Activated CD4-positive, alpha-beta T cell treated with anti-CD3 and anti-CD28 coated beads, Interleukin-2, amount 10 ng/mL, durations not matched to agents 7 days and 5 days (primary cell): ENCODE data around the gene VSX2. TPM values are rescaled to one million over a fixed set of nuclear protein-coding genes. Genes with fewer than 3 reads are reported as not detected.

Experiments
- CTCF ChIA-PET: fragments of 350-600 bp; sonication (Branson Sonifier 250); formaldehyde crosslinking; loops from one replicate; lab custom pipeline; 2021; ENCODE audit warnings: antibody characterized with exemption; lab: Charles Lee
- POLR2A ChIA-PET: fragments of 350-600 bp; sonication (Branson Sonifier 250); formaldehyde crosslinking; loops from one replicate; lab custom pipeline; 2021; ENCODE audit warnings: antibody characterized with exemption; lab: Charles Lee
- DNase-seq: peaks from one replicate; pipeline ENCODE4 v3.0.0-alpha.2; 2020
- H3K27ac Mint-ChIP-seq: one replicate; pipeline ENCODE4 v1.8.0; 2021; ENCODE audit warnings: mild to moderate bottlenecking, moderate library complexity, mixed read lengths
- H3K27me3 Mint-ChIP-seq: one replicate; pipeline ENCODE4 v1.8.0; 2021; ENCODE audit warnings: mixed read lengths
- H3K36me3 Mint-ChIP-seq: one replicate; pipeline ENCODE4 v1.8.0; 2021; ENCODE audit warnings: low read depth, mixed read lengths
- H3K4me1 Mint-ChIP-seq: one replicate; pipeline ENCODE4 v1.8.0; 2021; ENCODE audit warnings: mixed read lengths
- H3K4me3 Mint-ChIP-seq: one replicate; pipeline ENCODE4 v1.8.0; 2021; ENCODE audit warnings: mild to moderate bottlenecking, moderate library complexity, mixed read lengths
- H3K9me3 Mint-ChIP-seq: one replicate; pipeline ENCODE4 v1.8.0; 2021; ENCODE audit warnings: mixed read lengths
- total RNA-seq, 2 experiments: library from RNA; stranded (reverse); gene quantifications; one replicate each; pipeline ENCODE4 v1.2.3, GENCODE V29; 2021

The VSX2 gene
- total RNA-seq, 2 experiments from 2014 or later = not detected

DNA sequence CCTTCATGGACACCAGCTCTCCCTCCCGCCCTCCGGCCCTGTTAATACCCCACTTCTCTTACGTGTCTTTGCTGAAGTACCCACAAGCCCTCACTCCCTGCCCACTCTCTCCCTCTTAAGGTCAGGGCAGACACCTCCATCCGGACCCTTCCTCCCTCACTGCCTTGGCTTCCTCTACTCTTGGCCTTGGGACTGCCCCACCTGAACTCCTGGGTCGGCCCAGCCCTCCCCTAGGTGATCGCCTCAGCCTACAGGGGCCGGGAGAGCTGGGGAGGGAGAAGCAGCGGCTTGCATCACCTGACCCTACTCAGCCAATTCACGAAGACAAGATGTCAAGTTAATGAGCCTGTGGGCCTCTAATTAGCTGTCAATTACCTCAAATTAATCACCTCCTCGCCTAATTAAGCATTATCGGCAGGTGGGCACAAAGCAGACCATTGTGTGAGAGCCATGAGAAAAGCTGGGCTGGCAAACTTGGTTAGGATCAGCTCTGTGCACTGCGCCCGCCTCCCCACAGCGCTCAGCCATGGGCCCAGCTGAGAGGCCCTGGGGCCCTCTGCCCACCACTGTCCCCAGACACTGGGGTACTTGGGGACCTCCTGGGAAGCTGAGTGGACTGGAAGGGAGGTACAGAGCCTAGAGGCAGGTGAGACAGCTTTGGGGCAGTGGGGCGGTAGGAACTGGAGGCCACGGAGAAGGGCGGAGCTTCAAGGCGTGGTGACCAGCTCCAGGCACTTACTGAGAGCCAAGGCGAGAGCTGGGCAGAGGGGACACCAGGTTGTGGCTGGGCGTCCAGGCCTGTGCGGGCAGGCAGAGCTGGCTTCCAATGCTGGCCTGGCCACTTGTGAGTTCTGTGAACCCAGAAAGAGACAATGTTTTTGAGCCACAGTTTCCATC is 25.1 kb upstream of the VSX2 start:
- H3K27ac Mint-ChIP-seq = no peak overlapping the region
- H3K4me3 Mint-ChIP-seq = no peak overlapping the region
- H3K36me3 Mint-ChIP-seq = no peaks in the 10 kb centered on the region
- H3K27me3 Mint-ChIP-seq = peaks cover 14% of the 10 kb centered on the region
- DNase-seq = no peak
- ChIA-PET POLR2A (no interaction called here), CTCF (interaction anchor here (0.6 to 1.8 kb wide), 2 partner anchors 16 to 80 kb away, joined by 3 to 6 read pairs; no protein-coding TSS in a partner anchor)
- H3K9me3 Mint-ChIP-seq = no peaks in the 10 kb centered on the region
- H3K4me1 Mint-ChIP-seq = peaks cover 4% of the 10 kb centered on the region

DNA sequence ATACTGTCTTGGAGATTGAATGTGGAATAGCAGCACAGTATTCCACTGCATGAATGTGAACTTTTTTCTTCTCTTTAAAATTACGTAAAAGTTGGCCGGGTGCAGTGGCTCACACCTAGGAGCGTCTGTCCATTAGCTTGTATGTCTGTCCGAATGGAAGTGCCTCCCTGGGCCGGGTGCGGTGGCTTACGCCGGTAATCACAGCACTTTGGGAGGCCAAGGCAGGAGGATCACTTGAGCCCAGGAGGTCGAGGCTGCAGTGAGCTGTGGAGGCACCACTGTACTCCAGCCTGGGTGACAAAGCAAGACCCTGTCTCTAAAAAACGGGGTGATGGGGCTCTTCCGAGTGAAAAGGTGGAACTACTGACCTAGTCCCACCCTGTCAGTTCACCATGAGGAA is 22.6 kb upstream of the VSX2 start:
- Mint-ChIP-seq H3K27ac (no peak overlapping the region), H3K9me3 (no peaks in the 10 kb centered on the region), H3K27me3 (peaks cover 18% of the 10 kb centered on the region), H3K36me3 (no peaks in the 10 kb centered on the region), H3K4me1 (peaks cover 4% of the 10 kb centered on the region), H3K4me3 (no peak overlapping the region)
- ChIA-PET CTCF (interaction anchor here (0.8 to 1.4 kb wide), 2 partner anchors 33 to 37 kb away, joined by 3 read pairs; no protein-coding TSS in a partner anchor), POLR2A (no interaction called here)
- DNase-seq = no peak

DNA sequence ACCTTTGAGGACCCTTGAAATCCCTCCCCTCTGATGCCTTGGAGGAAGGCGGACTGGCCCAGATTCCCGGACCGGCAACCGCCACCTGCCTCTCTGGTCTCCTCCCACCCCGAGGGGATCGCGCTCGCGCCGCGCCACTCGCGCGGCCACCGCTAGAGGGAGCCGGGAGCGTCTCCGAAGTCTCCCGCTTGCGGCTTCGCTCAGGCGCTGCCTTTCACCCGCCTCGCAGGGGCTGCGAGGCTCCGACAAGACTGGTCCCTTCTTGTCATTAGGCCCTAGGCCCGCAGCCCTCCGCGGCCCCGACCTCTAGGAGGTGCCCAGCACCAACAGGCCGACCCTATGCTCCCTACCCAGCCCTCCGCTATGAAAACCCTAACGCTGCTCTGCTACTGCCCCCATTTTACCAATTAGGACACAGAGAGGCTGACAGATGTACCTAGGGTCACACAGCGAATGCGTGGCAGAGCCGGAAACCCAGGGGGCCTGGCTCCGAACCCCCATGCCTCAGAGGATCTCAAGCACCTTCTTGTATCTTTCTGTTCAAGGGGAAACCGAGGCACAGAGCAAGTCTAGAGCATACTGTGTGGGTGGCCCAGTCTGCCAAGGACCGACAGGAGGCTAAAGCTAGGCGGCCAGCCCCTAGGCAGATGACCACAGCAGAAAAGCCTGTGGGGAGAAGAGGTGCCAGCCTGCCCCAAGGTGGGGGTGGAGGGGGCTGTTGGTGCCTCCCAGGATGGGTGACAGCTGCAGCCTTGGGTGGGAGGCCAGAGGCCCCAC is 21.4 kb upstream of the VSX2 start:
- peak; percentile 76 for DNase-seq
- POLR2A ChIA-PET = no interaction called here
- no peaks in the 10 kb centered on the region for H3K36me3 Mint-ChIP-seq
- H3K27me3 Mint-ChIP-seq = peaks cover 17% of the 10 kb centered on the region
- H3K4me1 Mint-ChIP-seq = peaks cover 4% of the 10 kb centered on the region
- no peak overlapping the region for H3K4me3 Mint-ChIP-seq
- CTCF ChIA-PET = interaction anchor here (1.3 kb wide), 1 partner anchor 38 kb away, joined by 6 read pairs; no protein-coding TSS in a partner anchor
- no peak overlapping the region for H3K27ac Mint-ChIP-seq
- no peaks in the 10 kb centered on the region for H3K9me3 Mint-ChIP-seq

DNA sequence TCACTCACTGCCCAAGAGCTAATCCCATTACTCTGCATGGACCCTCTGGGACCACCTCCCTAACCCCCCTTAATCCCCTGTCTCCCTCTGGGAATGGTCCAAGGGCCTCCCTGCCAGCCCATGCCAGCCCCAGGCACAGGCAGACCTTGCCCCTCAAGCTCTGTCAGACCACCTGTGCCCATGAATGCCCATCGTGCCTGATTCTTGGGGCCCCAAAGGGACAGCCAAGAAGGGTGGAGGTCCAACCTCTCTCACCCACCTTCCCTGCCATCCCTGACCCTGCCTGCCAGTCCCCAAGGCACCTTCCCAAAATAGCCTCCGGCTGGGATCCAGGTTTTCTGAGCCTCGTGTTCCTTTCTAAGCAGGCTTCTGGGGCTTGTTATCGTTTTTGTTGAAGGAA is 20.8 kb upstream of the VSX2 start:
- no peaks in the 10 kb centered on the region for H3K9me3 Mint-ChIP-seq

DNA sequence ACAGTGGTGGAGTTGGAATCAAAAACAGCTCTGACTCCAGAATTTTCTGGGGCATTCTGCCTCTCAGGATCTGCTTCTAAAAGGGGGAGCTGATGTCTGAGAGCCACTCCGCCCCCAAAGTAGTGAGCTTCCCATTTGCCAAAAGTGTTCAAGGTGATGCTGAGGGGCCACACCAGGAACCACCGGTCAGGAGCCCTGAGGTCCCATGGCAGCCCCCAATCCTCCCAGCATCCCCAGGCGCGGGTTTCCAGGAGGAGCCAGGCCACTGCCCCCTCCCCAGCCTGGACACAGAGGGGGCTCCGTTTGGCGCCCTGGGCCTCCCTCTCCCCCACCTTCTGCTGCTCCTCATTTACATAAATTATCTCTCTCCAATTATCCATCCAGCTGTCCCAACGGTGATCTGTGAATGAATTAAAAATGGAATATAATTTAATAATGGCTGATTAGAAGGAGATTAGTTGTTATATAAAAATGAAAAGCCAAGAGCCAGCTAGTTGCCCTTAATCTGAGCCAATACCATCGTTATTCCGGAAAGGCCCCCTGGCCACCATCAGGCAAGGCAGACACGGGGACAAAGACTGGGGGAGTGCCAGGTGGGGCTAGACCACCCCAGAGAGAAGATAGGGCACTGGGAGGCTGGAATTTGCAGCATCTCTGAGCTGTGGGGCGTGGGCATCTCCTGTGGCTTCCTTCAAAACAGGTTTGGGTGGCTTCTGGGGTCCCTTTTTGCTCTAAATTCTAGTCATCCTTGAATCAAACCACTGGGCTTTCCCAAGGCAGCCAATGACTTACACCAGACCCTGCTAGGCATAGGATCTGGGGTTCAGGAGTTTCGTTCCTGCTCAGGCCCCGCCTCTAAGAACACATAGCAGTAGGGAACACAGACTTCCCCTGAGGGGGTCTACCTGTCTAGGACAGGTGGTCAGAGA is 19.7 kb upstream of the VSX2 start:
- no peak overlapping the region for H3K27ac Mint-ChIP-seq
- H3K9me3 Mint-ChIP-seq = no peaks in the 10 kb centered on the region
- no peak for DNase-seq
- POLR2A ChIA-PET = interaction anchor here (0.7 kb wide), 1 partner anchor 11 kb away, joined by 3 read pairs; no protein-coding TSS in a partner anchor
- H3K4me3 Mint-ChIP-seq = no peak overlapping the region
- H3K36me3 Mint-ChIP-seq = no peaks in the 10 kb centered on the region
- CTCF ChIA-PET = interaction anchor here (0.6 to 1.3 kb wide), 3 partner anchors 36 to 107 kb away, joined by 3 to 6 read pairs (median 3); no protein-coding TSS in a partner anchor
- peaks cover 15% of the 10 kb centered on the region for H3K27me3 Mint-ChIP-seq
- H3K4me1 Mint-ChIP-seq = peaks cover 4% of the 10 kb centered on the region

More for the DNA sequence above, 20.8 kb upstream of the VSX2 start:
- CTCF ChIA-PET = interaction anchor here (1.3 kb wide), 1 partner anchor 37 kb away, joined by 6 read pairs; no protein-coding TSS in a partner anchor
- no peaks in the 10 kb centered on the region for H3K36me3 Mint-ChIP-seq
- H3K4me1 Mint-ChIP-seq = peaks cover 4% of the 10 kb centered on the region
- H3K4me3 Mint-ChIP-seq = no peak overlapping the region
- POLR2A ChIA-PET = no interaction called here
- peaks cover 15% of the 10 kb centered on the region for H3K27me3 Mint-ChIP-seq
- H3K27ac Mint-ChIP-seq = no peak overlapping the region
- no peak for DNase-seq

DNA sequence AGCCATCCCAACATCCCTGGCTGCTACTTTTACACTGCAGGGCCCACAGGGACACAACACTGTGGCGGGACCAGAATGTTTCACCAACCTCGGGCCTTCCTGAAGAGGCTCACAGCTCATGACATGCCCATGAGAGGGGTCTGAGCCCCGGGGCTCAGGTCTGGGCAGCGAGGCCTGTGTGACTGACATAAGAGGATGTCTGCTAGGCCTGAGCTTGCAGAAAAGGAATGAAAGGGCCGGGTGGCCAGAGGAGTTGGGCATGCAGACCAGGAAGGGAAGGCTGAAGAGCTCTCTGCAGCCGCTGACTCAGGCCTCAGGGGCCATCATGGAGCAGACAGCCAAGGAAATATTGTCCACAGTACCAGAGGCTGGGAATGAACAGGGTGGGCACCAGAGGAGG is 18.3 kb upstream of the VSX2 start:
- Mint-ChIP-seq H3K4me1 (peaks cover 4% of the 10 kb centered on the region), H3K4me3 (no peak overlapping the region), H3K9me3 (no peaks in the 10 kb centered on the region), H3K36me3 (no peaks in the 10 kb centered on the region), H3K27ac (no peak overlapping the region), H3K27me3 (peaks cover 13% of the 10 kb centered on the region)
- POLR2A ChIA-PET = no interaction called here
- CTCF ChIA-PET = interaction anchor here (1.0 kb wide), 1 partner anchor 31 kb away, joined by 3 read pairs; no protein-coding TSS in a partner anchor
- DNase-seq = no peak

DNA sequence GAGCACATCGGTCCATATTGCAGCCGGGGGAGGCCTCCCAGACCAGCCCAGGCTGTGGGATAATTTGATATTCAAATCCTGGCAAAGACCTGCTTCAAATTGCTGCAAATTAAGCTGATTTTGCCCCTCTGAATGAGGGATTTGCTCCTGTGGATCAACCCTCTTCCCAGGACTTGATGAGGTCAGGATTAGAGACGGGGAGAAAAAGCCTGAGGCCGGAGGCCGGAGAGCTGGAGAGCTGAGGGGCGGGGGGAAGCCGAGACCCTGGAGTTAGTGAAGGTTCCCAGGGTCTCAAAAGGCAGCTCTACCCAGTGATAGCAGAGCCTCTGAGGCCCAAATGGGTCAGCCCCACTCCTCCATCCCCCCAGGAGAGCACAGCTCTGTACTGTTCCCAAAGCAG is 17.5 kb upstream of the VSX2 start:
- no peaks in the 10 kb centered on the region for H3K9me3 Mint-ChIP-seq
- DNase-seq = no peak
- H3K4me3 Mint-ChIP-seq = no peak overlapping the region
- peaks cover 13% of the 10 kb centered on the region for H3K27me3 Mint-ChIP-seq
- ChIA-PET POLR2A (interaction anchor here (0.6 kb wide), 2 partner anchors 26 to 39 kb away, joined by 3 read pairs; no protein-coding TSS in a partner anchor), CTCF (interaction anchor here (1.0 kb wide), 1 partner anchor 30 kb away, joined by 3 read pairs; no protein-coding TSS in a partner anchor)
- no peak overlapping the region for H3K27ac Mint-ChIP-seq
- H3K4me1 Mint-ChIP-seq = peaks cover 4% of the 10 kb centered on the region
- no peaks in the 10 kb centered on the region for H3K36me3 Mint-ChIP-seq

DNA sequence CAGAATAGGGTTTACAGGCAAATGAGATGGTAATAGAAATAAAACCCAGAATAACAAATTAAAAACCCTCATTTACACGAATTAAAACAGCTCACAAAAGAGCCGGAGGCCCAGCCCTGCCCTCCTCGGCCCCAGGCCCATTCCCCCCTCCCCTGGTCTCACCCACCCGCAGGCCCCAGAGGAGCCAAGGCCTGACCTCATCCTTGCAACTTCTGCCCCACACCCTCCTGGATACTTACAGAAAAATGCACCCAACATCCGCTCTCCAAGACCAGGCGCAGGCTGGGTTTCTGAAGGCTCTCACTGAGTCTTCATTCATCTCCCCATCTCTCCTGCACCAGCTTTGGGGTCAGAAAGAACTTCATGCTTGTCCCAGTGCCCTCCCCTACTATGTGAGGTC is 16.2 kb upstream of the VSX2 start:
- Mint-ChIP-seq H3K4me3 (no peak overlapping the region), H3K36me3 (no peaks in the 10 kb centered on the region), H3K4me1 (no peaks in the 10 kb centered on the region), H3K27ac (no peak overlapping the region), H3K27me3 (peaks cover 19% of the 10 kb centered on the region), H3K9me3 (no peaks in the 10 kb centered on the region)
- no peak for DNase-seq
- ChIA-PET POLR2A (no interaction called here), CTCF (no interaction called here)

DNA sequence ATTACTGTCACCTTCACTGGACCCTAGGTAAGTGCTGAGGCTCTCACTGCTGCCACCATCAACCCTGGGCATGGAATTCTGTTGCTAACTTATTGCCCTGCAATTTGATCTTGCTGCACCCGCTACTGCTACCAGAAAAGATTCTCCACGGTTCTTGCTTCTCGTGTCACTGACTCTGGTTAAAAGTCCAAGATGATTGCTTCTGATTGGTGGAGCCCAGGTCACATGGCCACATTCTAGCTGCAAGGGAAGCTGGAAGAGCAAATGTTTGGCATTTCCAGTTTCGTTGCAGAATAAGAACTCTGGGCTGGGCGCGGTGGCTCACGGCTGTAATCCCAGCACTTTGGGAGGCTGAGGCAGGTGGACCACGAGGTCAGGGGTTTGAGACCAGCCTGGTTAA is 7.5 kb upstream of the VSX2 start:
- no peak overlapping the region for H3K27ac Mint-ChIP-seq
- H3K36me3 Mint-ChIP-seq = no peaks in the 10 kb centered on the region
- H3K27me3 Mint-ChIP-seq = peaks cover 38% of the 10 kb centered on the region
- DNase-seq = no peak
- peaks cover 4% of the 10 kb centered on the region for H3K9me3 Mint-ChIP-seq
- no peak overlapping the region for H3K4me3 Mint-ChIP-seq
- no peaks in the 10 kb centered on the region for H3K4me1 Mint-ChIP-seq
- POLR2A ChIA-PET = no interaction called here
- CTCF ChIA-PET = interaction anchor here (1.9 kb wide), 1 partner anchor 25 kb away, joined by 5 read pairs; no protein-coding TSS in a partner anchor

DNA sequence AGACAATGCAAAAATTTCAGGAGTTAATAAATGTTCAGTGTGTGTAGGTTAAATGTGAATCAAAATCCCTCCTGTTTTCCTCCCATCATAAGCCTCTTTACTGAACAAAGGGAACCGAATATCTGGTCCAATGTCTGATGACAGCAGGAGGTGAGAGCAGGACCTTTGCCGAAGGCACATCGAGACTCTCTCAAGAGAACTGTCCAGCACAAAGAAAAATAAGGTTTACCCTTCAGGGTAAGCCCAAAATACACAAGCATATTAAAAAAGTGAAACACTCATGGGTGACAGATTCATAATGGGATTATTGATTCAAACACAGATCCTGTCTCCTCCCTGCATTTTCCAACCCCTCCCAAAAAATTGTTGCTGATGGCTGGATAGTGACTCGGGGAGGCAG is 4.2 kb upstream of the VSX2 start:
- Mint-ChIP-seq H3K36me3 (no peaks in the 10 kb centered on the region), H3K4me1 (no peaks in the 10 kb centered on the region), H3K27ac (no peak overlapping the region), H3K27me3 (peaks cover 41% of the 10 kb centered on the region), H3K9me3 (peaks cover 4% of the 10 kb centered on the region), H3K4me3 (no peak overlapping the region)
- no peak for DNase-seq
- ChIA-PET CTCF (interaction anchor here (0.7 kb wide), 1 partner anchor 10 kb away, joined by 3 read pairs; no protein-coding TSS in a partner anchor), POLR2A (no interaction called here)

DNA sequence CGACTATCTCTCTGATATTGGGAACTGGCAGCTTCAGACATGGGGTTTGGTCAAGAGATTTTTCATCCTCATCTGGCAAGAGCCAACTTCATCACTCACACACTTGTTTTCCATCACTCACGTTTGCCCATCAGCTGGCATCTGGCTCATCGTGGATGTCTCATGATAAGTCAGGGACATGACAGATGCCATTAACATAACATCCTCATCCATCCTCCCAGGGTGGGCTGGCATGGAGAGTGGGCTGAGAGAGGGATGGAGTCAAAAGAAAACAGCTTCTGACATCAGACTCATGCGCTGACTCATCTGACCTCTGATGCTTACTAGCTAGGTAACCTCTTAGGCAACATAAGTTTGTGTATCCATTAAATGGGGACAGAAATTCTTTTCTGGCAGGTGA is 1.8 kb upstream of the VSX2 start:
- ChIA-PET POLR2A (no interaction called here), CTCF (no interaction called here)
- DNase-seq = no peak
- Mint-ChIP-seq H3K9me3 (no peaks in the 10 kb centered on the region), H3K4me1 (peaks cover 17% of the 10 kb centered on the region), H3K4me3 (no peak overlapping the region), H3K27me3 (peaks cover 62% of the 10 kb centered on the region), H3K36me3 (no peaks in the 10 kb centered on the region), H3K27ac (no peak overlapping the region)
